Sigmoid colon (tissue), 4 donors: ENCODE results near the gene HRH1.

ENCODE experiments used
- CTCF ChIP-seq, 4 experiments: fragments of 450-650 bp in 3 of 4; fragments of 200-600 bp in 1 of 4; IDR thresholded peaks; one replicate each; pipeline ENCODE4 v1.5.1; 2016 to 2019; ENCODE audit warnings: antibody characterized with exemption in 4 of 4, mild to moderate bottlenecking in 3 of 4, moderate library complexity in 2 of 4
- EP300 ChIP-seq, 4 donors: sonication (generic); formaldehyde crosslinking; IDR thresholded peaks; one replicate each; pipeline ENCODE4 v1.6.1; 2017; ENCODE audit warnings: antibody characterized with exemption in 4 of 4
- POLR2A ChIP-seq, 2 donors: fragments of 450-650 bp; IDR thresholded peaks; one replicate each; pipeline ENCODE4 v1.6.1; 2016; ENCODE audit warnings: antibody characterized with exemption in 2 of 2, mild to moderate bottlenecking in 2 of 2, moderate library complexity in 2 of 2
- POLR2AphosphoS5 ChIP-seq, 4 donors: sonication (generic); formaldehyde crosslinking; IDR thresholded peaks; one replicate each; pipeline ENCODE4 v1.6.1; 2017; ENCODE audit warnings: antibody characterized with exemption in 4 of 4

GRCh38 chr3:11224870-11225229 lies 70.6 kb downstream of the HRH1 start:
- no peak for TF ChIP-seq CTCF (IDR thresholded peaks at IDR 0.05)
- TF ChIP-seq EP300 (IDR thresholded peaks at IDR 0.05): no peak
- TF ChIP-seq POLR2A (IDR thresholded peaks at IDR 0.05): no peak
- no peak for TF ChIP-seq POLR2AphosphoS5 (IDR thresholded peaks at IDR 0.05)
